ENCODE results near the gene TMEM132A.

- no peak for TF ChIP-seq CTCF (IDR thresholded peaks at IDR 0.05)
- TF ChIP-seq POLR2A (IDR thresholded peaks at IDR 0.05): no peak
Measured at GRCh38 chr11:60973699-60974098, 49.4 kb downstream of the TMEM132A start.
